HCT116 (cell line): ENCODE results near the gene SECISBP2.

Source experiments
- JUND ChIP-seq: IDR thresholded peaks from 2 replicates; pipeline ENCODE4 v1.6.1; 2012
- POLR2A ChIP-seq: IDR thresholded peaks from 2 replicates; pipeline ENCODE4 v1.7.0; 2011; ENCODE audit warnings: borderline replicate concordance; ENCODE audit not compliant: insufficient read depth, insufficient read length; ENCODE audit errors: extremely low read depth
- ZNF274 ChIP-seq: fragments of 200-500 bp; sonication (Bioruptor generic); IDR thresholded peaks from 2 replicates; pipeline ENCODE4 v1.6.1; 2014; ENCODE audit warnings: mild to moderate bottlenecking, low read depth, low read length, inconsistent platforms
- TF ChIP-seq, protein P1 (sequence below), 3 experiments: fragments of 200-600 bp in 1 of 3; sonication (generic) in 1 of 3; IDR thresholded peaks in 2 of 3; conservative IDR thresholded peaks in 1 of 3; 2 replicates each; pipeline ENCODE4 v1.5.1; 2012 to 2017; ENCODE audit warnings: low read depth in 2 of 3, low read length in 2 of 3, antibody characterized with exemption in 1 of 3, borderline replicate concordance in 1 of 3, control low read depth in 1 of 3, mild to moderate bottlenecking in 1 of 3, mixed read lengths in 1 of 3, mixed run types in 1 of 3, moderate library complexity in 1 of 3; ENCODE audit not compliant: insufficient read depth in 1 of 3
- TF ChIP-seq, protein P2 (sequence below): IDR thresholded peaks from 2 replicates; pipeline ENCODE4 v1.6.1; 2012

DNA sequence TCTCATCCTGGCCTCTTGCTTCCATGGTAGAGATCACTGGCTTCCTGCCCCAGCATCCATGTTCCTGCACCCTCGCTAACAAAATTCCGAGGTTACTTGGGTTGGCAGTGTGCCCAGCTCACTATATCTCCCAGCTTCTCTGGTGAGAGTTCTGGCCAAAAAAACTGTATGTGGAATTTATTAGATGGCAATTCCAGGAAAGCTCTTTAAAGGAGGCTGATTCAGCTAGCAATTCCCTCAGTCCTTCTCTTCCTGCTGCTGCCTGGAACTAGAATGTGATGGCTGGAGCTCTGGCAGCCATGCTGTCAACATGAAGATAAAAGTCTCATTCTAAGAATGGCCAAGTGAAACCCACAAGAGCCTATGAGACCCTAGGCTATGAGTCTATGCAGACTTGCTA lies 88.8 kb downstream of the SECISBP2 start:
- TF ChIP-seq, protein P1, sequence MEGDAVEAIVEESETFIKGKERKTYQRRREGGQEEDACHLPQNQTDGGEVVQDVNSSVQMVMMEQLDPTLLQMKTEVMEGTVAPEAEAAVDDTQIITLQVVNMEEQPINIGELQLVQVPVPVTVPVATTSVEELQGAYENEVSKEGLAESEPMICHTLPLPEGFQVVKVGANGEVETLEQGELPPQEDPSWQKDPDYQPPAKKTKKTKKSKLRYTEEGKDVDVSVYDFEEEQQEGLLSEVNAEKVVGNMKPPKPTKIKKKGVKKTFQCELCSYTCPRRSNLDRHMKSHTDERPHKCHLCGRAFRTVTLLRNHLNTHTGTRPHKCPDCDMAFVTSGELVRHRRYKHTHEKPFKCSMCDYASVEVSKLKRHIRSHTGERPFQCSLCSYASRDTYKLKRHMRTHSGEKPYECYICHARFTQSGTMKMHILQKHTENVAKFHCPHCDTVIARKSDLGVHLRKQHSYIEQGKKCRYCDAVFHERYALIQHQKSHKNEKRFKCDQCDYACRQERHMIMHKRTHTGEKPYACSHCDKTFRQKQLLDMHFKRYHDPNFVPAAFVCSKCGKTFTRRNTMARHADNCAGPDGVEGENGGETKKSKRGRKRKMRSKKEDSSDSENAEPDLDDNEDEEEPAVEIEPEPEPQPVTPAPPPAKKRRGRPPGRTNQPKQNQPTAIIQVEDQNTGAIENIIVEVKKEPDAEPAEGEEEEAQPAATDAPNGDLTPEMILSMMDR (IDR thresholded peaks at IDR 0.05 in 2 of 3, conservative IDR thresholded peaks at IDR 0.05 in 1 of 3; ENCODE audit: borderline replicate concordance in 1 of 3, insufficient read depth in 1 of 3, low read depth in 2 of 3, low read length in 2 of 3) = no peak
- TF ChIP-seq ZNF274 = no peak
- TF ChIP-seq POLR2A = no peak
- TF ChIP-seq, protein P2, sequence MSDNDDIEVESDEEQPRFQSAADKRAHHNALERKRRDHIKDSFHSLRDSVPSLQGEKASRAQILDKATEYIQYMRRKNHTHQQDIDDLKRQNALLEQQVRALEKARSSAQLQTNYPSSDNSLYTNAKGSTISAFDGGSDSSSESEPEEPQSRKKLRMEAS = no peak
- no peak for TF ChIP-seq JUND
